GM12878 (cell line): Measurements from ENCODE around the gene SETBP1. TPM values are rescaled to one million over a fixed set of nuclear protein-coding genes. Genes with fewer than 3 reads are reported as not detected.

Source experiments
- ATAC-seq: fragments of 200-7000 bp; cut with Tn5 transposase; 3 replicates; pipeline ENCODE4 v1.9.1; 2020; ENCODE audit warnings: mild to moderate bottlenecking, moderate library complexity
- BruUV-seq: library from RNA; stranded (reverse); fragments of 400-500 nt; replicated peaks from 2 replicates; lab custom pipeline; 2021; lab: Mats Ljungman, UMichigan
- CTCF ChIA-PET: fragments of 300-600 bp; sonication (Branson Sonifier 250); formaldehyde crosslinking; extraction: SDS; loops from one replicate; lab custom pipeline; 2021; ENCODE audit warnings: inconsistent platforms; lab: Yijun Ruan, JAX
- POLR2A ChIA-PET: fragments of 350-600 bp; formaldehyde crosslinking; extraction: SDS; loops from one replicate; lab custom pipeline; 2021; ENCODE audit warnings: inconsistent platforms; lab: Charles Lee
- RAD21 ChIA-PET: fragments of 300-600 bp; sonication (Branson Sonifier 250); formaldehyde crosslinking; loops from one replicate; lab custom pipeline; 2023; ENCODE audit warnings: antibody characterized with exemption; ENCODE audit not compliant: unreplicated experiment; lab: Charles Lee
- SMC1A ChIA-PET: fragments of 300-600 bp; sonication (Branson Sonifier 250); formaldehyde crosslinking; loops from one replicate; lab custom pipeline; 2023; ENCODE audit not compliant: unreplicated experiment, uncharacterized antibody; lab: Charles Lee
- DNase-seq: peaks from one replicate; pipeline ENCODE4 v3.0.0-alpha.2; 2011; ENCODE audit warnings: low read depth, low spot score
- FAIRE-seq: peaks from 3 replicates; lab custom pipeline; 2011; peaks lifted over from hg19 to GRCh38; lab: Jason Lieb, UNC
- H2AFZ ChIP-seq: 2 replicates; pipeline ENCODE4 v1.6.0; 2011; ENCODE audit warnings: low read depth, low read length, control low read depth; ENCODE audit not compliant: control insufficient read depth
- H3K27ac ChIP-seq: 2 replicates; pipeline ENCODE4 v1.5.1; 2011; ENCODE audit warnings: control low read depth; ENCODE audit not compliant: control insufficient read depth, insufficient read depth
- H3K27me3 ChIP-seq, 2 experiments: replicated peaks in 1 of 2; 2 replicates each; pipeline versions ENCODE4 v1.6.0 to v1.6.1; 2011; ENCODE audit warnings: low read length in 1 of 2; ENCODE audit not compliant: control insufficient read depth in 2 of 2, insufficient read depth in 2 of 2
- H3K36me3 ChIP-seq, 2 experiments: 2 replicates each; pipeline ENCODE4 v1.5.1; 2011; ENCODE audit warnings: low read length in 1 of 2; ENCODE audit not compliant: control insufficient read depth in 2 of 2, insufficient read depth in 2 of 2
- H3K4me1 ChIP-seq: 2 replicates; pipeline ENCODE4 v1.6.1; 2011; ENCODE audit warnings: mild to moderate bottlenecking, low read length, moderate library complexity, mixed read lengths; ENCODE audit not compliant: control insufficient read depth, insufficient read depth
- H3K4me2 ChIP-seq: 2 replicates; pipeline ENCODE4 v1.6.0; 2011; ENCODE audit warnings: control low read depth; ENCODE audit not compliant: control insufficient read depth, insufficient read depth
- H3K4me3 ChIP-seq: fragments of 200-600 bp; sonication (generic); 2 replicates; pipeline ENCODE4 v1.5.1; 2016
- H3K79me2 ChIP-seq: 2 replicates; pipeline ENCODE4 v1.6.0; 2011; ENCODE audit warnings: low read length; ENCODE audit not compliant: control insufficient read depth, insufficient read depth
- H3K9ac ChIP-seq: 2 replicates; pipeline ENCODE4 v1.8.0; 2011; ENCODE audit warnings: low read length, control low read depth, mixed read lengths; ENCODE audit not compliant: control insufficient read depth, insufficient read depth
- H3K9me3 ChIP-seq: replicated peaks from 3 replicates; pipeline ENCODE4 v1.5.1; 2011; ENCODE audit warnings: mild to moderate bottlenecking, low read length; ENCODE audit not compliant: control insufficient read depth, insufficient read depth
- H4K20me1 ChIP-seq: 2 replicates; pipeline ENCODE4 v1.6.0; 2011; ENCODE audit not compliant: control insufficient read depth, insufficient read depth
- EP300 ChIP-seq, 2 experiments: fragments of 150-350 bp in 1 of 2; IDR thresholded peaks; 2 replicates each; pipeline ENCODE4 v1.6.1; 2011 to 2012; ENCODE audit warnings: low read depth in 2 of 2, low read length in 2 of 2, borderline replicate concordance in 1 of 2, improper control_type of control experiment in 1 of 2, inconsistent platforms in 1 of 2; ENCODE audit not compliant: control insufficient read depth in 1 of 2
- HDAC6 ChIP-seq: fragments of 200-600 bp; sonication (generic); IDR thresholded peaks from one replicate; pipeline ENCODE4 v1.8.0; 2017; ENCODE audit warnings: antibody characterized with exemption; ENCODE audit not compliant: unreplicated experiment
- IKZF2 ChIP-seq, 2 experiments: fragments of 450-650 bp; IDR thresholded peaks; 2 replicates each; pipeline ENCODE4 v1.6.1; 2017; ENCODE audit warnings: mild to moderate bottlenecking in 2 of 2, moderate library complexity in 2 of 2
- POLR2AphosphoS2 ChIP-seq: IDR thresholded peaks from 2 replicates; pipeline ENCODE4 v1.6.1; 2011; ENCODE audit warnings: low read depth, mild to moderate bottlenecking, low read length, improper control_type of control experiment, moderate library complexity
- RAD21 ChIP-seq: IDR thresholded peaks from 2 replicates; pipeline ENCODE4 v1.6.1; 2011; ENCODE audit warnings: mild to moderate bottlenecking, low read depth, low read length, moderate library complexity; ENCODE audit not compliant: insufficient read depth
- SUPT20H ChIP-seq: IDR thresholded peaks from 2 replicates; pipeline ENCODE4 v1.6.1; 2011; ENCODE audit warnings: low read depth, mild to moderate bottlenecking, low read length, moderate library complexity, borderline replicate concordance; ENCODE audit not compliant: control insufficient read depth
- TCF3 ChIP-seq: IDR thresholded peaks from 2 replicates; pipeline ENCODE4 v1.6.1; 2012; ENCODE audit warnings: low read depth, mild to moderate bottlenecking, low read length, borderline replicate concordance; ENCODE audit not compliant: insufficient read depth
- USF2 ChIP-seq: IDR thresholded peaks from 2 replicates; pipeline ENCODE4 v1.6.1; 2011; ENCODE audit warnings: low read depth, low read length, improper control_type of control experiment, borderline replicate concordance
- WGBS: methylation state at CpG from one replicate; pipeline ENCODE4 v1.1.6; 2016; ENCODE audit warnings: low lambda C conversion rate; ENCODE audit not compliant: insufficient replicate concordance, insufficient coverage; ENCODE audit errors: missing lambda C conversion rate; 5-methylcytosine and 5-hydroxymethylcytosine counted together
- in situ Hi-C: fragments of 300-500 bp; cut with MboI; formaldehyde crosslinking; loops from 9 replicates; pipeline ENCODE4 v1.14.3; 2018; ENCODE audit warnings: mixed read lengths
- intact Hi-C: fragments of 100-400 bp; cut with micrococcal nuclease; formaldehyde crosslinking; loops from one replicate; pipeline ENCODE4 v1.14.2; 2022; ENCODE audit not compliant: unreplicated experiment
- polyA plus RNA-seq, 11 experiments: library from polyadenylated mRNA; depleted of rRNA in 4 of 11; unstranded in 6 of 11; stranded (reverse) in 5 of 11; fragments of >200 nt; fragmentation: Nextera tagmentation in 4 of 11; fragmentation: Illumina TruSeq in 1 of 11; extraction: Ambion mirVana in 4 of 11; extraction: Trizol in 1 of 11; gene quantifications; 1 replicate in 1 of 11; 2 replicates in 10 of 11; pipeline versions ENCODE4 v1.2.1 to v1.2.3, GENCODE V29; 2011 to 2016; ENCODE audit warnings: inconsistent platforms in 2 of 11, missing spikeins in 2 of 11, low read depth in 1 of 11
- total RNA-seq, 4 experiments: library from RNA; depleted of rRNA in 3 of 4; stranded (reverse); fragments of >200 nt in 3 of 4; fragmentation: Illumina TruSeq in 1 of 4; extraction: Trizol in 1 of 4; gene quantifications; 2 replicates each; pipeline versions ENCODE4 v1.2.1 to v1.2.3, GENCODE V29; 2013 to 2021
- TF ChIP-seq, protein P1 (sequence below), 3 experiments: IDR thresholded peaks in 2 of 3; conservative IDR thresholded peaks in 1 of 3; 2 replicates each; pipeline ENCODE4 v1.5.1; 2011; ENCODE audit warnings: low read depth in 3 of 3, low read length in 3 of 3, mild to moderate bottlenecking in 3 of 3, control low read depth in 2 of 3, moderate library complexity in 2 of 3, inconsistent platforms in 1 of 3, mixed read lengths in 1 of 3; ENCODE audit not compliant: control insufficient read depth in 2 of 3, insufficient read depth in 1 of 3; ENCODE audit errors: extremely low read depth in 1 of 3

Gene SETBP1
- total and polyA plus RNA-seq, 10 of the 15 experiments (the other 5 are each of a cell fraction or from before 2014, with no cell fraction given), result 0.99 to 29.7 (median 8.3) TPM

- no peaks in the 10 kb centered on the region for H3K79me2 ChIP-seq
- ChIA-PET CTCF (interaction anchor here (0.6 to 3.0 kb wide), 10 partner anchors 9 to 342 kb away, joined by 3 to 9 read pairs (median 4); no protein-coding TSS in a partner anchor), RAD21 (interaction anchor here (0.8 to 2.2 kb wide), 10 partner anchors 9 to 342 kb away, joined by 3 to 5 read pairs (median 4); no protein-coding TSS in a partner anchor), POLR2A (interaction anchor here (1.1 to 1.2 kb wide), 2 partner anchors 30 to 32 kb away, joined by 3 to 4 read pairs; no protein-coding TSS in a partner anchor), SMC1A (interaction anchor here (0.6 to 3.6 kb wide), 28 partner anchors 11 to 345 kb away, joined by 3 to 18 read pairs (median 3); no protein-coding TSS in a partner anchor)
- no TSS peak for BruUV-seq
- no peaks in the 10 kb centered on the region for H4K20me1 ChIP-seq
- no peak overlapping the region for H3K27ac ChIP-seq
- H3K4me1 ChIP-seq, result peaks cover 12% of the 10 kb centered on the region
- ATAC-seq (peak; percentile 82), DNase-seq (no peak), FAIRE-seq (no peak)
- no peak overlapping the region for H3K4me2 ChIP-seq
- WGBS, result 75% methylated on average over 11 of the region's 11 CpGs
- intact Hi-C loops, result no loop called here
- no peak overlapping the region for H3K9ac ChIP-seq
- no peak overlapping the region for H2AFZ ChIP-seq
- no peaks in the 10 kb centered on the region for H3K9me3 ChIP-seq
- in situ Hi-C loops, result no loop called here
- H3K4me3 ChIP-seq, result no peak overlapping the region
- H3K27me3 ChIP-seq, result no peaks in the 10 kb centered on the region
- TF ChIP-seq EP300 (IDR thresholded peaks at IDR 0.05; ENCODE audit: borderline replicate concordance in 1 of 2, control insufficient read depth in 1 of 2, low read depth in 2 of 2, low read length in 2 of 2) (0 out of 4 replicates have a peak, but pooled peaks of 1 of the 2 experiments have one; percentile 5), SUPT20H (no peak), IKZF2 (IDR thresholded peaks at IDR 0.05) (no peak), HDAC6 (no peak), TCF3 (no peak), POLR2AphosphoS2 (no peak), USF2 (no peak), RAD21 (peak; percentile 29; the same call in 1 of the 2 replicates)
- TF ChIP-seq, protein P1, sequence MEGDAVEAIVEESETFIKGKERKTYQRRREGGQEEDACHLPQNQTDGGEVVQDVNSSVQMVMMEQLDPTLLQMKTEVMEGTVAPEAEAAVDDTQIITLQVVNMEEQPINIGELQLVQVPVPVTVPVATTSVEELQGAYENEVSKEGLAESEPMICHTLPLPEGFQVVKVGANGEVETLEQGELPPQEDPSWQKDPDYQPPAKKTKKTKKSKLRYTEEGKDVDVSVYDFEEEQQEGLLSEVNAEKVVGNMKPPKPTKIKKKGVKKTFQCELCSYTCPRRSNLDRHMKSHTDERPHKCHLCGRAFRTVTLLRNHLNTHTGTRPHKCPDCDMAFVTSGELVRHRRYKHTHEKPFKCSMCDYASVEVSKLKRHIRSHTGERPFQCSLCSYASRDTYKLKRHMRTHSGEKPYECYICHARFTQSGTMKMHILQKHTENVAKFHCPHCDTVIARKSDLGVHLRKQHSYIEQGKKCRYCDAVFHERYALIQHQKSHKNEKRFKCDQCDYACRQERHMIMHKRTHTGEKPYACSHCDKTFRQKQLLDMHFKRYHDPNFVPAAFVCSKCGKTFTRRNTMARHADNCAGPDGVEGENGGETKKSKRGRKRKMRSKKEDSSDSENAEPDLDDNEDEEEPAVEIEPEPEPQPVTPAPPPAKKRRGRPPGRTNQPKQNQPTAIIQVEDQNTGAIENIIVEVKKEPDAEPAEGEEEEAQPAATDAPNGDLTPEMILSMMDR (IDR thresholded peaks at IDR 0.05 in 2 of 3, conservative IDR thresholded peaks at IDR 0.05 in 1 of 3; ENCODE audit: control insufficient read depth in 2 of 3, extremely low read depth in 1 of 3, insufficient read depth in 1 of 3, low read depth in 3 of 3, low read length in 3 of 3), result peak in 1 of 3 experiments; percentile 13; a peak in 1 of 6 replicates
- peaks cover 0 to 3% of the 10 kb centered on the region in 2 experiments; a peak in 1 of 4 replicates for H3K36me3 ChIP-seq
Measured at GRCh38 chr18:44870631-44871502, 190.2 kb downstream of the SETBP1 start.
